Measurements from ENCODE around the gene BMP8A. TPM values are rescaled to one million over a fixed set of nuclear protein-coding genes. Genes with fewer than 3 reads are reported as not detected.

The BMP8A gene
- total RNA-seq, 1 donor from 2014 or later: not detected

DNA sequence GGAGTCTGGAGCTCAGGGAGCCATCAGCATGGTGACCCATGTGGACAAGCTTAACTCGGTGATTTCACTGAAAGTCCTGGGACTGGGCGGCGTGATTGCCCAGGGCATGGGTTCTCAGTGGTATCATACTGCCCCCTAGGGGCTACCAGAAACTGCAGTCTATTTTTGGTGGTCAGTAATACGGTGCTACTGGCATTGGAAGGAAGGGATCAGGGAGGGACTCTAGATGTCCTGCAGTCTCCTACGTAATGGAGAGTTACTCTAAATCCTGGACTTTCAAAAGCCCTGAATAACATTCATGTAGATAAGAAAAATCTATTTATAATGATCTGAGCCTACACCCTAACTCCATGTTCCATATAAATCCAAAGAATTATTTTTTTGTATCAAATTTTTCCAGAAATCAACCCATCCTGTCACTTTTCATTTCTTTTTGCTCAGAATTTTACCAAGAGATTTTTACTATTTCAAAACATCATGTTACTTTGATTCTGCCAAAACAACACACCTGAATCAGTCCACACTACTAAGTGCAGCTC, 47.9 kb downstream of the BMP8A start:
- Mint-ChIP-seq H3K36me3 (ENCODE audit: low read depth, unreplicated experiment) (peaks cover 12% of the 10 kb centered on the region), H3K9me3 (ENCODE audit: unreplicated experiment) (no peaks in the 10 kb centered on the region), H3K27ac (ENCODE audit: unreplicated experiment) (no peak overlapping the region), H3K4me3 (ENCODE audit: unreplicated experiment) (no peak overlapping the region), H3K4me1 (ENCODE audit: unreplicated experiment) (no peaks in the 10 kb centered on the region), H3K27me3 (ENCODE audit: unreplicated experiment) (peaks cover 4% of the 10 kb centered on the region)
- TF ChIP-seq CTCF (IDR thresholded peaks at IDR 0.05; ENCODE audit: unreplicated experiment): peak; percentile 89
- peak; percentile 66 for DNase-seq (ENCODE audit: low spot score)

DNA sequence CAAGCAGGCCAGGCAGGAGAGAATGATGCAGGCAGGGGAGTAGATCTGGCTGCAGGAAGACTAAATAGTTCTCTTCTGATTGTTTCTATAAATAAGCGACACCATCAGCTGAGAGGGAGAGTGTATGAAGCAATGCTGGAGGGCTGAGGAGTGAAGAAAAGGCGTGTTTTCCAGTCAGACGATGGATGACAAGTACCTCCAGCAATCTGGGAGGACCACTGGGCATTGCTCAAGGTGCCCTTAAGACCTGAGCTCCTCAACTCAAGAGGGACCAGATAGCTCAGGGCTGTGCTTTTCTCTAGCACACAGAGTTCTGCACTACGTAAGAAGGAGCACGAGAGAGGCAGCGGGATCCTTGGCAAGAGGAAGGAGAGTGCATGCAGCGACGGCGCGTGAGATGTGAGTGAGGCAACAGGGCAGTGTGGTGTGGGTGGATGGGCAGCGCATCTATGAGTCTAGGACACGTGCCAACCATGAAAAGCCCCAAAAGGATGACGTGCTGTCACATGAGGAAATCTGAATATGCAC, 49.1 kb downstream of the BMP8A start:
- TF ChIP-seq CTCF (IDR thresholded peaks at IDR 0.05; ENCODE audit: unreplicated experiment): no peak
- H3K4me1 Mint-ChIP-seq (ENCODE audit: unreplicated experiment): no peaks in the 10 kb centered on the region
- no peak overlapping the region for H3K27ac Mint-ChIP-seq (ENCODE audit: unreplicated experiment)
- peaks cover 4% of the 10 kb centered on the region for H3K27me3 Mint-ChIP-seq (ENCODE audit: unreplicated experiment)
- no peaks in the 10 kb centered on the region for H3K9me3 Mint-ChIP-seq (ENCODE audit: unreplicated experiment)
- peaks cover 12% of the 10 kb centered on the region for H3K36me3 Mint-ChIP-seq (ENCODE audit: low read depth, unreplicated experiment)
- no peak for DNase-seq (ENCODE audit: low spot score)
- no peak overlapping the region for H3K4me3 Mint-ChIP-seq (ENCODE audit: unreplicated experiment)

- Mint-ChIP-seq H3K27me3 (ENCODE audit: unreplicated experiment) (peaks cover 4% of the 10 kb centered on the region), H3K9me3 (ENCODE audit: unreplicated experiment) (no peaks in the 10 kb centered on the region), H3K36me3 (ENCODE audit: low read depth, unreplicated experiment) (peaks cover 12% of the 10 kb centered on the region), H3K27ac (ENCODE audit: unreplicated experiment) (no peak overlapping the region), H3K4me1 (ENCODE audit: unreplicated experiment) (no peaks in the 10 kb centered on the region), H3K4me3 (ENCODE audit: unreplicated experiment) (no peak overlapping the region)
- no peak for DNase-seq (ENCODE audit: low spot score)
- TF ChIP-seq CTCF (IDR thresholded peaks at IDR 0.05; ENCODE audit: unreplicated experiment): no peak
These were observed 51.5 kb downstream of the BMP8A start for GRCh38 chr1:39542924-39543323.

DNA sequence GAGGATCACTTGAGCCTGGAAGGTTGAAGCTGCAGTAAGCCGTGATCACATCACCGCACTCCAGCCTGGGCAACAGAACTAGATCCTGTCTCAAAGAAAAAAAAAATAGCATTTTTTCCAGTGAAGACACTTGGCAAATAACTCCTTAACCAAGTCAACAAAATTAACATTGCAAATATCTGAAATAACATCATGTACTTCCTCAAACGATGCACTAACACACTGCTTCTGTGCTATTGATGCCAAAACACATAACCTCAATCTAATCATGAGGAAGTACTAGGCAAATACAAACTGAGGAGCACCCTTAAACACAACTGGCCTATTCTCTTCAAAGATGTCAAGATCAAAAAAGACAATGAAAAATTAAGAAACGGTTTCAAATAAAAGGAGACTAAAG, 52.9 kb downstream of the BMP8A start:
- Mint-ChIP-seq H3K27me3 (ENCODE audit: unreplicated experiment) (peaks cover 3% of the 10 kb centered on the region), H3K9me3 (ENCODE audit: unreplicated experiment) (no peaks in the 10 kb centered on the region), H3K27ac (ENCODE audit: unreplicated experiment) (no peak overlapping the region), H3K4me3 (ENCODE audit: unreplicated experiment) (no peak overlapping the region), H3K4me1 (ENCODE audit: unreplicated experiment) (no peaks in the 10 kb centered on the region), H3K36me3 (ENCODE audit: low read depth, unreplicated experiment) (peaks cover 3% of the 10 kb centered on the region)
- DNase-seq (ENCODE audit: low spot score): no peak
- TF ChIP-seq CTCF (IDR thresholded peaks at IDR 0.05; ENCODE audit: unreplicated experiment): no peak

GRCh38 chr1:39545531-39545930, 54.1 kb downstream of the BMP8A start:
- Mint-ChIP-seq H3K9me3 (ENCODE audit: unreplicated experiment) (no peaks in the 10 kb centered on the region), H3K36me3 (ENCODE audit: low read depth, unreplicated experiment) (no peaks in the 10 kb centered on the region), H3K4me1 (ENCODE audit: unreplicated experiment) (no peaks in the 10 kb centered on the region), H3K27me3 (ENCODE audit: unreplicated experiment) (no peaks in the 10 kb centered on the region), H3K27ac (ENCODE audit: unreplicated experiment) (no peak overlapping the region), H3K4me3 (ENCODE audit: unreplicated experiment) (no peak overlapping the region)
- no peak for TF ChIP-seq CTCF (IDR thresholded peaks at IDR 0.05; ENCODE audit: unreplicated experiment)
- no peak for DNase-seq (ENCODE audit: low spot score)

Data from endothelial cell (in vitro differentiated cells).